ENCODE results near the gene C13orf46.
"Not testable (repeated sequence)": the region's sequence is repeated elsewhere in the genome, so short reads cannot be mapped to it uniquely, and the experiment has no call there.

Gene C13orf46

GRCh38 chr13:113915012-113915763, 58.7 kb downstream of the C13orf46 start:
- TF ChIP-seq, protein P1, sequence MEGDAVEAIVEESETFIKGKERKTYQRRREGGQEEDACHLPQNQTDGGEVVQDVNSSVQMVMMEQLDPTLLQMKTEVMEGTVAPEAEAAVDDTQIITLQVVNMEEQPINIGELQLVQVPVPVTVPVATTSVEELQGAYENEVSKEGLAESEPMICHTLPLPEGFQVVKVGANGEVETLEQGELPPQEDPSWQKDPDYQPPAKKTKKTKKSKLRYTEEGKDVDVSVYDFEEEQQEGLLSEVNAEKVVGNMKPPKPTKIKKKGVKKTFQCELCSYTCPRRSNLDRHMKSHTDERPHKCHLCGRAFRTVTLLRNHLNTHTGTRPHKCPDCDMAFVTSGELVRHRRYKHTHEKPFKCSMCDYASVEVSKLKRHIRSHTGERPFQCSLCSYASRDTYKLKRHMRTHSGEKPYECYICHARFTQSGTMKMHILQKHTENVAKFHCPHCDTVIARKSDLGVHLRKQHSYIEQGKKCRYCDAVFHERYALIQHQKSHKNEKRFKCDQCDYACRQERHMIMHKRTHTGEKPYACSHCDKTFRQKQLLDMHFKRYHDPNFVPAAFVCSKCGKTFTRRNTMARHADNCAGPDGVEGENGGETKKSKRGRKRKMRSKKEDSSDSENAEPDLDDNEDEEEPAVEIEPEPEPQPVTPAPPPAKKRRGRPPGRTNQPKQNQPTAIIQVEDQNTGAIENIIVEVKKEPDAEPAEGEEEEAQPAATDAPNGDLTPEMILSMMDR (IDR thresholded peaks at IDR 0.05; ENCODE audit: low read depth, low read length, missing control alignments) = no peak
- H3K4me3 ChIP-seq (ENCODE audit: low read depth, low read length) = no peak overlapping the region
- no peak for DNase-seq (ENCODE audit: low read depth)
- in situ Hi-C loops (cut with HindIII; ENCODE audit: low sequenced_read_pairs) = no loop called here

GRCh38 chr13:113914333-113915011, 59.4 kb downstream of the C13orf46 start:
- in situ Hi-C loops (cut with HindIII; ENCODE audit: low sequenced_read_pairs) = no loop called here
- TF ChIP-seq, protein P1 (IDR thresholded peaks at IDR 0.05; ENCODE audit: low read depth, low read length, missing control alignments) = no peak
- DNase-seq (ENCODE audit: low read depth) = no peak
- no peak overlapping the region for H3K4me3 ChIP-seq (ENCODE audit: low read depth, low read length)

GRCh38 chr13:113913838-113914237, 60.0 kb downstream of the C13orf46 start:
- H3K4me3 ChIP-seq (ENCODE audit: low read depth, low read length); in situ Hi-C loops (cut with HindIII; ENCODE audit: low sequenced_read_pairs); DNase-seq (ENCODE audit: low read depth): not testable (repeated sequence)

- in situ Hi-C loops (cut with HindIII; ENCODE audit: low sequenced_read_pairs); DNase-seq (ENCODE audit: low read depth); H3K4me3 ChIP-seq (ENCODE audit: low read depth, low read length): not testable (repeated sequence)
These were observed 60.5 kb downstream of the C13orf46 start for GRCh38 chr13:113913408-113913807.

DNA sequence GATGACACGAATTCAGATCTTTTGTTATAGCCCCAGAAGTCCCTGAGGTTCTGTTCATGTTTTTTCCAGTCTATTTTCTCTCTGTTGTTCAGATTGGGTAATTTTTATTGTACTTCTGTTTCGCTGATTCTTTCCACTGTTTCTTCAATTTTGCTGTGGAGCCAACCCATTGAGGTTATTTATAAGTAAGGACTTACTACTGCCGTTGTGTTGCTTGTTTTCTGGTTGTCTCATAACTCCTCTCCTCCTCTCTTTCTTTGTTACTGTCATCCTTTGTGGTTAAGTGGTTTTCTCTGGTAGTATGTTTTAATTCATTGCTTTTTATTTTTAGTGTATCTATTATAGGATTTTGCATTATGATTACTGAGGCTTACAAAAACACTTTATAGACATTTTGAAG, 61.3 kb downstream of the C13orf46 start:
- in situ Hi-C loops (cut with HindIII; ENCODE audit: low sequenced_read_pairs) = no loop called here
- no peak for DNase-seq (ENCODE audit: low read depth)

GRCh38 chr13:113907635-113908617, 66.0 kb downstream of the C13orf46 start:
- in situ Hi-C loops (cut with HindIII; ENCODE audit: low sequenced_read_pairs) = no loop called here
- DNase-seq (ENCODE audit: low read depth) = peak; percentile 52
- no peak overlapping the region for H3K4me3 ChIP-seq (ENCODE audit: low read depth, low read length)
- TF ChIP-seq, protein P1 (IDR thresholded peaks at IDR 0.05; ENCODE audit: low read depth, low read length, missing control alignments) = no peak

More for the DNA sequence above, 61.3 kb downstream of the C13orf46 start:
- H3K4me3 ChIP-seq (ENCODE audit: low read depth, low read length) = no peak overlapping the region
- TF ChIP-seq, protein P1 (IDR thresholded peaks at IDR 0.05; ENCODE audit: low read depth, low read length, missing control alignments) = no peak

GRCh38 chr13:113906571-113906970, 67.3 kb downstream of the C13orf46 start:
- no peak for DNase-seq (ENCODE audit: low read depth)
- H3K4me3 ChIP-seq (ENCODE audit: low read depth, low read length) = no peak overlapping the region
- in situ Hi-C loops (cut with HindIII; ENCODE audit: low sequenced_read_pairs) = no loop called here
- TF ChIP-seq, protein P1 (IDR thresholded peaks at IDR 0.05; ENCODE audit: low read depth, low read length, missing control alignments) = no peak
